Myocyte (in vitro differentiated cells): ENCODE data around the gene RHOT1. TPM values are rescaled to one million over a fixed set of nuclear protein-coding genes. Genes with fewer than 3 reads are reported as not detected.
"Not testable (repeated sequence)": the region's sequence is repeated elsewhere in the genome, so short reads cannot be mapped to it uniquely, and the experiment has no call there.

ENCODE experiments used
- DNase-seq: peaks from one replicate; pipeline ENCODE4 v3.0.0-alpha.2; 2012; ENCODE audit warnings: low read depth
- total RNA-seq: library from RNA; depleted of rRNA; stranded (reverse); fragments of >200 nt; gene quantifications from 2 replicates; pipeline ENCODE4 v1.2.3, GENCODE V29; 2014

RHOT1 gene
- total RNA-seq, 1 donor from 2014 or later, result 42.3 TPM

DNA sequence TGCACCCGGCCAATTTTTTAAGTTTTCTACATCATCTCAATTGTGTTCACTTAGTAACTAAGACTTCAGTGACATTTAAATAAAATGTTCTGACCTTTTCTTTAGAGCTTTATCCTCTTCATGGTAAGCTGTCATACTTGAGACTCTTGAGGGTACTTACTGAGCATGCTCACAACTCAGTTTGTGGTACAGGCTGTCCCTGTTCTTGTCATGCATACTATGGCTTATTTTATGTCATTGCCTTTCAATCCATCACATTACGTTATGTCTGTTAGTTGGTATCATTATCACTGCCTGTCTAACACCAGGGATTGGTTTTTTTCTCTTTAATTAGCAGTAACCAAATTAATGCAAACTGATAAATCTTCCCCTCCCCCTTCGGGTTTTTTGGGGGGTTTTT lies 81.4 kb downstream of the RHOT1 start:
- DNase-seq, result no peak

- no peak for DNase-seq
These were observed 84.6 kb downstream of the RHOT1 start for GRCh38 chr17:32226886-32227285.

GRCh38 chr17:32227910-32228309 lies 85.6 kb downstream of the RHOT1 start:
- no peak for DNase-seq

GRCh38 chr17:32235588-32235987 lies 93.3 kb downstream of the RHOT1 start:
- no peak for DNase-seq

DNA sequence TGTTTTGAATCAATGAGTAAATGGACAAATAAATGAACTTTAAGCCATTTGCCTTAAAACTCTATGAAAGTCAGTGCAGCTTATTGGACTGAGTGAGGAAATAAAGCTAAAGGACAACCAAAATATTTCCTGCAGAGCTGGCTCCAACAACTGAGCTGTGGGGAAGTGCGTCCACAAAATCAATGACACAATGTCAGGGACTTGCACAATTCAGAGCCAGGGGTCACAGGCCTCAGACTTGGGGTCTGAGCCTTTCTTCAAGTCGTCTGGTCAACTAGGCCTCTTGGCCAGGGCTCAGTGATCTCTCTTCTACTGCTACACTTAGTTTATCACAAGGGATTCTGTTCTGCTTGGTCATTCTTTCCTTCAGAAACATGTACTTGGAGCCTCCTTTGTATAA lies 97.2 kb downstream of the RHOT1 start:
- no peak for DNase-seq

DNA sequence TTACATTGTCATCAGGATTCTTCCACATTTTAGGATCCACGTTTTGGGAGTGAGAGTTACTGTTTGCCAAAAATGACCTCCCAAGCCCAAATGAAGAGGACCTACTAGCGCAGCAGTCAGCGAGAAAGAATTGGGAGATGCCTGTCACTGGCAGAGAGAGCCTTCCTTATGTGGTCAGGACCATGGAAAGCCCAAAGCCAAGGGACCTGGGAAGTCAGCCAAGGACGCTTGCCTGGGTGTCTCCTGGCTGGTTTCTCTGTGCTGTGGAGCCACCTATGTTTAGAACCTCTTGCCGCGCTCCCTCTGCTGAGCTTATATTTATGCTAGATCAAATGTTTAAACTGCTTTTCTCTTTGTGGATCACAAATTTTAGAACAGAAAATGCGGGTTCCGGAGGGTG lies 98.4 kb downstream of the RHOT1 start:
- peak; percentile 79 for DNase-seq

GRCh38 chr17:32241640-32242039 lies 99.3 kb downstream of the RHOT1 start:
- no peak for DNase-seq

DNA sequence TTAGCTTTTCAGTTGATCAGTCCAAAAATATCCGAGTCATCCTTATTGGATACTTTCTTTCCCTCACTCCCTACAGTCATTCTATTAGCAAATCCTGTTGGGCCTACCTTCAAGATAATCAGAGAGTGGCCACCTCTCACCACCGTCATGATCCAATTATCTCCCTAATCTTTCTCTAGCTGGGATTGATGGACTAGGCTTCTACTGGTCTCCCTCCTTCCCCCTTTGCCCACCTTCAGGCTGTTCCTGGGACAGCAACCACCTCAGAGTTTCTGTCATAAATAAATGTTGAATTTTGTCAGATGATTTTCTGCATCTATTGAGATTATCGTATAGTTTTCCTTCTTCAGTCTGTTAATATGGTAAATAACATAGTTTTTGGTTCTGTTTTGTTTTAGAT lies 107.2 kb downstream of the RHOT1 start:
- no peak for DNase-seq

GRCh38 chr17:32253117-32253611 lies 110.9 kb downstream of the RHOT1 start:
- DNase-seq, result peak; percentile 85

- DNase-seq, result no peak
These were observed 113.9 kb downstream of the RHOT1 start for GRCh38 chr17:32256012-32256700.

DNA sequence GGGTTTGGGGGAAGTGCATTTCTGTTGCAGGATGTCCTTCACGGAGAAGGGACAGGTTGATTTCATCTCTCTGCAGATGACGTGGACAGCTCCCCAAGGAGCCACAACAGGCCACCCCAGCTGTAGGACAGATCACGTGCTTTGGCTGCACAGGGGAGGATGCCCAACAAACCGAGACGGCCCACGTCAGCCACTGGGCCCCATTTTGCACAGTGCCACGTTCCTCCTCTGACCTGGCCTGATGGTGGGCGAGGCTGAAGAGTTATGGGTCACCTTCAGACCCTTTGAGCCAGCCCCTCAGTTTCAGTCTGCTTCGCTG lies 114.4 kb downstream of the RHOT1 start:
- no peak for DNase-seq

DNA sequence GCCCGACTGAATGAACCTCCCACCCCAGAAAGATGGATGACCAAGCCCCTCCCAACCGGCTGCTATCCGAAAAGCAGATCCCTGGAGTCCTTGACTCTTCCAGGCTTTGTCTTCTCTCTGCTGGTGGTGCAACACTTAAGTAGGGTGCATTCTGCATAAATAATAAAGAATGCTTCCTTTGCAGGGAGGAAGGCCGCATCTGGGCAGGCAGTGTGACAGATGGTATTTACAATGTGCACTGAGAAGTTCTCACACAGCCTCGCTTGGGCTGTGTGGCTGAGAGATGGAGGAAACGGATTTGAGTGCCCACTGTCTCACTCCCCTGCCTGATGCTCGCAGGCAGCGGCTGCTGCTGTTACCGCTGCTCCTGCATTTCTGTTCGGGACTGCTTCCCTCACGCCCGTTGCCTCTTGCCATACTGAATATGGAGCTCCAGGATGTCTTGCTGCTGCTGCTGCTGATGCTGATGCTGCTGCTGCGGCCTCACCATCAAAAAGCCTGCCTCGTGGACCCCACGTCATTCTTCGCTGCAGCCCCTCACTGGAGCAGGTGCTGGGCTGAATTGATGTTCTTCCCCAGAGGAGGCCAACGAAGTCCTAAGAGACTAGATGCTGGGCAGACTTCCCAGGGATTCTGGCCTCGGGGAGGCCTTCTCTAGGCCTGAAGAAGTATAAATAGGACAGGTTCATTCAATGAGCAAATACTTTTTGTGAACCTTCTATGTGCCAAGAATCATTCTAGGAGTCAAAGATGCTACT lies 116.3 kb downstream of the RHOT1 start:
- DNase-seq, result no peak

GRCh38 chr17:32259586-32259985 lies 117.3 kb downstream of the RHOT1 start:
- DNase-seq, result peak; percentile 82

DNA sequence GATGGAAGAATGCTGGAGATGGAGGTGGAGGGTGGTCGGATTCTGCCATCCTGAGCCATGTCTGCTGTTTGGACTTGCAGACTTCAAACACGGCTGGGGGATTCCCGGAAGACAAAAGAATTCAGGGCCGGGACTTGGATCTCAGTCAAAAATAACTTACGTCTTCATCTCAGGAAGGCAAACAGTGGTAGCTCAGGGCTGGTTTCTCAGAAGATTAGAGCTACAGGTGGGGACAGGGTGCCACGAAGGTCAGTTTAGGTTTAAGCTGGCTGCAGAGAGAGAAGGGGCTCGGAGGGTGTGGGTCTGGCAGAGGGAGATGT lies 119.1 kb downstream of the RHOT1 start:
- no peak for DNase-seq

DNA sequence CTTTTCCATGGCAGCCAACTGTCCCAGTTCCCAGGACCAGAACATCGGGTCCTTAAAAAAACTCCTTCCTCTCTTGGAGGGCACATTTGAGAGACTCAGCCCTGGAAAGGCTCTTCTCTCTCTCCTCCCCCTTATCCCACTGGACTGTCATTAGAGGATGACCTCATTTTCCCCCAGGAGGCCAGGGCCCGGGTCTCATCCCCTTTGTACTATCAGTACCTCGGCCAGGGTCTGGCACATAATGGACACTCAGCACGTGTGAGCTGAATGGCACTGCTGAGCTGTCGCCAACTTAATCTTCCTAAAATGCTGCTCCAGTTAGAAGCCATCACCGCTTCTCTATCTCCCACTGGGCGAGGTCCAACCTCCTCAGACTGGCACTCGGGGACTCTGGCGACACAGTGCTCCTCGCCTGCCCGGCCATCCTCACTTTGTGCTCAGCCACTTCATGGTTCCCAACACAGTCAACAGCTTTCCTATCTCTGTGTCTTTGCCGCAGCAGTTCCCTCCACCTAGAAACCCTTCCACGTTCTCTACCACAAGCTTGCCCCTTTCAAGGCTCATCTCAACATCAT lies 119.7 kb downstream of the RHOT1 start:
- DNase-seq, result no peak

DNA sequence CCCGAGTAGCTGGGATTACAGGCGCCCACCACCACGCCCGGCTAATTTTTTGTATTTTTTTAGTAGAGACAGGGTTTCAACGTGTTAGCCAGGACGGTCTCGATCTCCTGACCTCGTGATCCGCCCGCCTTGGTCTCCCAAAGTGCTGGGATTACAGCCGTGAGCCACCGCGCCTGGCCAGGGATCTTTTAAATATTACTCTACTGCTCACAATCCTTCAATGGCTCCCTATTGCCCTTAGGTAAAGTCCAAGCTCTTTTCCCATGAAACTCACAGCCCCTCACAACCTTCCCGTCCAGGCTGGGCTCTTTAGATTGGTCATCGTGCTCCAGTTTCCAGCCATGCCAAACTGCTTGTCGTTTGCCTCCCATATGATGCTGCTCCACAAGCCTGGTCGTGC lies 121.2 kb downstream of the RHOT1 start:
- not testable (repeated sequence) for DNase-seq

GRCh38 chr17:32264140-32264799 lies 122.0 kb downstream of the RHOT1 start:
- no peak for DNase-seq

DNA sequence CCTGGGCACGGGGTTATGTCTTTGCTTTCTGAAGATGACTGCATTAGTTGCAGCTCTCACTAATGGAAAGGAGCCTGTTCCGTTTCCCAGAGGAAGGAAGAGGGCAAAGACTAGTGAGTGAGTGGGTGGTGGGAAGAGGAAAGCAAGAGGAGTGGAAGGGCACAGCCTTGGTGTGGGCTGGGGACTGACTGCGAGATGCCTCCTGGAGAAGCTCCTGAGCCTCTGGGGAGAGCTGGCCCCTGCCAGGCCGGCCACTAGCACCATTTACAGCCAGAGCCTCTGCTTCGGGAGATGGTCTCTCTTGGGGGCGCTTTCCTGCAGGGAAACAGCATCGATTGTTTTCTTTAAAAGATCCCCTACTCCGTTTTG lies 122.5 kb downstream of the RHOT1 start:
- no peak for DNase-seq

DNA sequence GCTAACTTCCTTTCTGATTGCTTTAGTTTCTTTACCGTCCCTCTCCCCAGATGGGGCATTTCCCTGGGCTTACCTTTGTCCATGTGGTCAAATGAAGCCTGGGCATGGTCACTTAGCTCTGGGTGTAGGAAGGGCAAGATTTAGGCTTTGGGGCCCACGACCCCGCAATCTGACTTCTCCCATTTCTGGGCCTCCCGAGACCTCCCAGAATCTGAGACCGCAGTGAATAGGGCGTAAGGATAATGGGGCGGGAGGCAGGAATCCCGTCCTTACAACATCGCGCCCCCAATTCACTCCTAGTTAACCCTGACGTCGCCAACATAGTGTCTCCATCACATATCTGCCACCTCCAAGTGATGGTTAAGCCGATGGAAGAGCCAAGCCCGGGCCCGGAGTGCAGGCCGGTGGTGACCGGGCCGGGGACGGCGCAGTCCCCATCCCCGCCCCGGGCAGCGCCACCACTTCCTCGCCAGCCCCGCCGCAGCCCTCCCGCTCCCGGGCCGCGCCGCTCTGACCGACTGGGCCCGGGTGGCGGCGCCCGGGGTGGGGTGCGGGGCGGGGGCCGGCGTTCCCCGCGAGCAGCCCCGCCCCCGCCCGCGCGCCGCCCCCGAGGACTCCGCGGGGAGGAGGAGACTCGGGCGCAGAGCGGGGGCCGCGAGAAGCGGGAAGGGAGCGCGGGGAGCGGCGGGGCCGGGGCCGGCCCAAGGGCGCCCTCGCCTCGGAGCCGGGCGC lies 123.1 kb downstream of the RHOT1 start, which contains the start of gene RHBDL3:
RHBDL3 (plus strand) TSS at position 641 of the 732 bp plus-strand sequence. CDS start 358 bp downstream, outside the sequence.
- no peak for DNase-seq

DNA sequence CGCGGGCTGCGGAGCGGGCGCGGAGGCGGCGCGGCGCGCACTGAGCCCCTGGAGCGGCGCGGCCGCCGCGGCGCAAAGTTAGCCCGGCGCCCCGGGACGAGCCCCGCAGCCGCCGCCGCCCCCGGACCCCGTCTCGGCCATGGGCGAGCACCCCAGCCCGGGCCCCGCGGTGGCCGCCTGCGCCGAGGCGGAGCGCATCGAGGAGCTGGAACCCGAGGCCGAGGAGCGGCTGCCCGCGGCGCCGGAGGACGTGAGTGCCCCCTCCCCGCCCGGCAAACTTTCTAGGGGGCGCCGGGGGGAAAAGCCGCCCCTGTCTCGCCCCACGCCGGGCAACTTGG lies 123.7 kb downstream of the RHOT1 start:
- DNase-seq, result no peak
